Epithelial cell of proximal tubule (primary cell): Measurements from ENCODE around the gene C3. TPM values are rescaled to one million over a fixed set of nuclear protein-coding genes. Genes with fewer than 3 reads are reported as not detected.

Experiments
- DNase-seq: peaks from one replicate; pipeline ENCODE4 v3.0.0-alpha.2; 2011; ENCODE audit warnings: low read depth
- H3K4me3 ChIP-seq: 2 replicates; pipeline ENCODE4 v1.5.1; 2011; ENCODE audit warnings: low read depth, mild to moderate bottlenecking, low read length
- total RNA-seq: library from RNA; depleted of rRNA; stranded (reverse); fragments of >200 nt; gene quantifications from 2 replicates; pipeline ENCODE4 v1.2.3, GENCODE V29; 2015
- TF ChIP-seq, protein P1 (sequence below): conservative IDR thresholded peaks from 2 replicates; pipeline ENCODE4 v1.5.1; 2012; ENCODE audit warnings: low read depth, mild to moderate bottlenecking, low read length

C3 gene
- total RNA-seq, 1 donor from 2014 or later = 10.0 TPM

- no peak for DNase-seq
- TF ChIP-seq, protein P1, sequence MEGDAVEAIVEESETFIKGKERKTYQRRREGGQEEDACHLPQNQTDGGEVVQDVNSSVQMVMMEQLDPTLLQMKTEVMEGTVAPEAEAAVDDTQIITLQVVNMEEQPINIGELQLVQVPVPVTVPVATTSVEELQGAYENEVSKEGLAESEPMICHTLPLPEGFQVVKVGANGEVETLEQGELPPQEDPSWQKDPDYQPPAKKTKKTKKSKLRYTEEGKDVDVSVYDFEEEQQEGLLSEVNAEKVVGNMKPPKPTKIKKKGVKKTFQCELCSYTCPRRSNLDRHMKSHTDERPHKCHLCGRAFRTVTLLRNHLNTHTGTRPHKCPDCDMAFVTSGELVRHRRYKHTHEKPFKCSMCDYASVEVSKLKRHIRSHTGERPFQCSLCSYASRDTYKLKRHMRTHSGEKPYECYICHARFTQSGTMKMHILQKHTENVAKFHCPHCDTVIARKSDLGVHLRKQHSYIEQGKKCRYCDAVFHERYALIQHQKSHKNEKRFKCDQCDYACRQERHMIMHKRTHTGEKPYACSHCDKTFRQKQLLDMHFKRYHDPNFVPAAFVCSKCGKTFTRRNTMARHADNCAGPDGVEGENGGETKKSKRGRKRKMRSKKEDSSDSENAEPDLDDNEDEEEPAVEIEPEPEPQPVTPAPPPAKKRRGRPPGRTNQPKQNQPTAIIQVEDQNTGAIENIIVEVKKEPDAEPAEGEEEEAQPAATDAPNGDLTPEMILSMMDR = no peak
- H3K4me3 ChIP-seq = no peak overlapping the region
Observed at GRCh38 chr19:6696239-6696820, 24.1 kb downstream of the C3 start.

DNA sequence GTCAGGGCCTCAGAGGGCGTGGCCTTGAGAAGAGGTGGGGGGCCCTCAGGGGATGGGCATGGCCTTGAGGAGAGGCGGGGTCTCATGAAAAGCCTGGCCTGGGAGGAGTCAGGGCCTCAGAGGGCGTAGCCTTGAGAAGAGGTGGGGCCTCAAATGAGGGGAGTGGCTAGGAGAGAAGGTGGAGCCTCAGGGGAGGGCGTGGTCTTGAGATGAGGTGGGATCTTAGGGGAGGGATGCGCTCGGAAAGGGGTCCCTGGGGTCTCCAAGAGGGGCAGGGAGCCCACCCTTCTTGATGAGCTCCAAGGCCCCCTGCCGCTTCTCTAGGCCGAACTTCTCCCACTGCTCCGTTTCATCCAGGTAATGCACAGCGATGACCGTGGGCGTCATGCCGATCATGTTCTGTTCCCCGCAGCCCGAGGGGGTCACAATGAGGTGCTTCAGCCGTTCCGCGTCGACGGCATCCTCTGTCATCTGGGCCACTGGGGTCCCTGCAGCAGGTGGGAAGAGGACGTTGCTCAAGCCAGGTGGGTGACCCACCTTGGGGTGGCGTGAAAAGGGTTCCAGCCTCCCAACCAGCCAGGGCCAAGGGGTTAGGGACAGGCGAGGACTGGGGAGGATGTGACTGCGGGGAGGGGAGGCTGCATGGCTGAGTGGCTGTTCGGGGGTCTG lies 26.2 kb downstream of the C3 start:
- TF ChIP-seq, protein P1 = no peak
- DNase-seq = no peak

DNA sequence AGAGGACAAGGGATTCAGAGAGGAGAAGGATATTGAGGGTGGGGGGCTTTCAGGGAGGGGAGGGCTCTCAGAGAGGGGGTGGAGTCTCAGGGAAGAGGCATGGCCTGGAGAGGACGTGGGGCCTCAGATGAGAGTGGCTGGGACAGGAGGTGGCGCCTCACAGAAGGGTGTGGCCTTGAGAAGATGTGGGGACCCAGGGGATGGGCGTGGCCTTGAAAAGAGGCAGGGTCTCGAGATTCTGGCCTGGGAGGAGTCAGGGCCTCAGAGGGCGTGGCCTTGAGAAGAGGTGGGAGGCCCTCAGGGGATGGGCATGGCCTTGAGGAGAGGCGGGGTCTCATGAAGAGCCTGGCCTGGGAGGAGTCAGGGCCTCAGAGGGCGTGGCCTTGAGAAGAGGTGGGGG lies 26.8 kb downstream of the C3 start:
- no peak overlapping the region for H3K4me3 ChIP-seq
- TF ChIP-seq, protein P1 = no peak
- DNase-seq = no peak

More for the DNA sequence above, 26.2 kb downstream of the C3 start:
- no peak overlapping the region for H3K4me3 ChIP-seq

GRCh38 chr19:6693056-6693471 lies 27.4 kb downstream of the C3 start:
- no peak for DNase-seq
- TF ChIP-seq, protein P1 = no peak
- H3K4me3 ChIP-seq = no peak overlapping the region

GRCh38 chr19:6692027-6692426 lies 28.4 kb downstream of the C3 start:
- H3K4me3 ChIP-seq = no peak overlapping the region
- TF ChIP-seq, protein P1 = no peak
- DNase-seq = no peak

- DNase-seq = no peak
- TF ChIP-seq, protein P1 = no peak
- H3K4me3 ChIP-seq = no peak overlapping the region
Observed at GRCh38 chr19:6691342-6691741, 29.1 kb downstream of the C3 start.
